ENCODE data around the gene SKIDA1.

DNA sequence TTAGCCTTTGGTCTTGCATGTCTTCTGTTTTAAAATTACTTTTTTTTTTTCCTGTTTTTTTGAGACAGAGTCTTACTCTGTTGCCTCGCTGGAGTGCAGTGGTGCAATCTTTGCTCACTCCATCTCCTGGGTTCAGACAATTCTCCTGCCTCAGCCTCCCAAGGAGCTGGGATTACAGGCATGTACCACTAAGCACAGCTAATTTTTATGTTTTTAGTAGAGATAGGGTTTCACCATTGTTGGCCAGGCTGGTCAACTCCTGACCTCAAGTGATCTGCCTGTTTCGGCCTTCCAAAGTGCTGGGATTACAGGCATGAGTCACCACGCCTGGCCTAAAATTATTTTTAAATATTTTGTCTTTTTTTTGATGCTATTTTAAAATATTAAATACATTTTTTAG is 47.1 kb upstream of the SKIDA1 start:
- TF ChIP-seq EP300 (IDR thresholded peaks at IDR 0.05), result peak in 1 of 2 donors; percentile 23
- TF ChIP-seq, protein P1, sequence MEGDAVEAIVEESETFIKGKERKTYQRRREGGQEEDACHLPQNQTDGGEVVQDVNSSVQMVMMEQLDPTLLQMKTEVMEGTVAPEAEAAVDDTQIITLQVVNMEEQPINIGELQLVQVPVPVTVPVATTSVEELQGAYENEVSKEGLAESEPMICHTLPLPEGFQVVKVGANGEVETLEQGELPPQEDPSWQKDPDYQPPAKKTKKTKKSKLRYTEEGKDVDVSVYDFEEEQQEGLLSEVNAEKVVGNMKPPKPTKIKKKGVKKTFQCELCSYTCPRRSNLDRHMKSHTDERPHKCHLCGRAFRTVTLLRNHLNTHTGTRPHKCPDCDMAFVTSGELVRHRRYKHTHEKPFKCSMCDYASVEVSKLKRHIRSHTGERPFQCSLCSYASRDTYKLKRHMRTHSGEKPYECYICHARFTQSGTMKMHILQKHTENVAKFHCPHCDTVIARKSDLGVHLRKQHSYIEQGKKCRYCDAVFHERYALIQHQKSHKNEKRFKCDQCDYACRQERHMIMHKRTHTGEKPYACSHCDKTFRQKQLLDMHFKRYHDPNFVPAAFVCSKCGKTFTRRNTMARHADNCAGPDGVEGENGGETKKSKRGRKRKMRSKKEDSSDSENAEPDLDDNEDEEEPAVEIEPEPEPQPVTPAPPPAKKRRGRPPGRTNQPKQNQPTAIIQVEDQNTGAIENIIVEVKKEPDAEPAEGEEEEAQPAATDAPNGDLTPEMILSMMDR (IDR thresholded peaks at IDR 0.05), result no peak

All from tibial nerve (tissue), 4 donors.